GM12875 (cell line): ENCODE measurements around the gene SBK3.

Source experiments
- H3K4me3 ChIP-seq: one replicate; pipeline ENCODE4 v1.5.1; 2011; ENCODE audit warnings: low read depth, low read length, control low read depth
- TF ChIP-seq, protein P1 (sequence below): IDR thresholded peaks from 2 replicates; pipeline ENCODE4 v1.5.1; 2011; ENCODE audit warnings: low read depth, mild to moderate bottlenecking, control low read depth, inconsistent platforms, low read length, moderate library complexity, borderline replicate concordance; ENCODE audit not compliant: insufficient read depth

The SBK3 gene, protein sequence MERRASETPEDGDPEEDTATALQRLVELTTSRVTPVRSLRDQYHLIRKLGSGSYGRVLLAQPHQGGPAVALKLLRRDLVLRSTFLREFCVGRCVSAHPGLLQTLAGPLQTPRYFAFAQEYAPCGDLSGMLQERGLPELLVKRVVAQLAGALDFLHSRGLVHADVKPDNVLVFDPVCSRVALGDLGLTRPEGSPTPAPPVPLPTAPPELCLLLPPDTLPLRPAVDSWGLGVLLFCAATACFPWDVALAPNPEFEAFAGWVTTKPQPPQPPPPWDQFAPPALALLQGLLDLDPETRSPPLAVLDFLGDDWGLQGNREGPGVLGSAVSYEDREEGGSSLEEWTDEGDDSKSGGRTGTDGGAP

DNA sequence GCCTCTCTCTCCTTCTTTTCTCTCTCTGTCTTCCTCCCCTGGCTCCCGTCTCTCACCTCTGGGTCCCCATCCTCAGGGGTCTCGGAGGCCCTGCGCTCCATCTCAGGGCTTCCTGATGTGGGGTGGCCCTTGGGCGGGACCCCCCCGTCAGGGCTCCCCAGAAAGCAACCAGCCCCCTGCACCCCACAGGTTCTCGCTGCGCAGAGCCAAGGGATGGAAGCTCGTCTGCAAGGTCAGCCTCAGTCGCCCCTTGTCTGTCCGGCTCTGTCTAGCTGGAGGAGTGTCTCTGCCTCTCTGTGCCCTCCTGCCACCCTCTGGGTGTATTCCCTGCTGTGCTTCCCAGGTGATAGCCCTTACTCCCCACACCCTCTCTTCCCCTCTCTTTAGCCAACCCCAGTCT lies at the start of gene SBK3:
TSS of gene SBK3 (minus strand) at position 101 of the 400 bp plus-strand sequence. CDS start at position 101, 0 bp downstream.
- H3K4me3 ChIP-seq: no peak within 1 kb of the TSS
- TF ChIP-seq, protein P1, sequence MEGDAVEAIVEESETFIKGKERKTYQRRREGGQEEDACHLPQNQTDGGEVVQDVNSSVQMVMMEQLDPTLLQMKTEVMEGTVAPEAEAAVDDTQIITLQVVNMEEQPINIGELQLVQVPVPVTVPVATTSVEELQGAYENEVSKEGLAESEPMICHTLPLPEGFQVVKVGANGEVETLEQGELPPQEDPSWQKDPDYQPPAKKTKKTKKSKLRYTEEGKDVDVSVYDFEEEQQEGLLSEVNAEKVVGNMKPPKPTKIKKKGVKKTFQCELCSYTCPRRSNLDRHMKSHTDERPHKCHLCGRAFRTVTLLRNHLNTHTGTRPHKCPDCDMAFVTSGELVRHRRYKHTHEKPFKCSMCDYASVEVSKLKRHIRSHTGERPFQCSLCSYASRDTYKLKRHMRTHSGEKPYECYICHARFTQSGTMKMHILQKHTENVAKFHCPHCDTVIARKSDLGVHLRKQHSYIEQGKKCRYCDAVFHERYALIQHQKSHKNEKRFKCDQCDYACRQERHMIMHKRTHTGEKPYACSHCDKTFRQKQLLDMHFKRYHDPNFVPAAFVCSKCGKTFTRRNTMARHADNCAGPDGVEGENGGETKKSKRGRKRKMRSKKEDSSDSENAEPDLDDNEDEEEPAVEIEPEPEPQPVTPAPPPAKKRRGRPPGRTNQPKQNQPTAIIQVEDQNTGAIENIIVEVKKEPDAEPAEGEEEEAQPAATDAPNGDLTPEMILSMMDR: no peak

GRCh38 chr19:55593096-55593772 lies 47.9 kb upstream of the SBK3 start:
- TF ChIP-seq, protein P1: no peak
- H3K4me3 ChIP-seq: no peak overlapping the region

DNA sequence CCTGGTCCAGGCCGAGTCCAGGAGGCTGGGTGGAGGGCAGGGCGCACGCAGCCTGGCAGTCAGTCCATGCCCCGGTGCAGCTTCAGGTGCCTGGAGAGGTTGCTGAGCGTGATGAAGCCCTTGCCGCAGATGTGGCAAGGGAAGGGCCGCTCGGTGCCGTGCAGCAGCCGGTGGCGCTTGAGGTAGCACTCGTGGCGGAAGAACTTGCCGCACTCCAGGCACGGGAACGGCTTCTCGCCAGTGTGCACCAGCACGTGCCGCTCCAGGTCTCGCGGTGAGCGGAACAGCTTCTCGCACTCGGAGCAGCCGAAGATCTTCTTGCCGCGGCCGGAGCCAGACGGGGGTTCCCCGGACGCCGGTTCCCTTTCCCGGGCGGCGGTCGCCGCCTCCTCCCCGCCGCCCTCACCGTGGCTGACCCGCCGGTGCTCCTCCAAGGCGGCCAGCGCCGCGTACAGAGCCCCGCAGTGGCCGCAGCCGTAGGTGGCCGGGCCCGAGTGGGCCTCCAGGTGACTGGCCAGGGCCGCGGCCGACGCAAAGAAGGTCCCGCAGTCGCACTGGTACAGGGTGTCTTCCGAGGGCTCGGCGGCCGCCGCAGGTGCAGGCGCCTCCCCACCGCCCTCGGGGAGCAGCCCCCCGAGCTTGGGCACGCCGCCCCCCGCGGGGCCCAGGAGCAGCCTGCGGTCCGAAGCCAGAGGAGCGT lies 47.2 kb upstream of the SBK3 start:
- TF ChIP-seq, protein P1: no peak
- no peak overlapping the region for H3K4me3 ChIP-seq

DNA sequence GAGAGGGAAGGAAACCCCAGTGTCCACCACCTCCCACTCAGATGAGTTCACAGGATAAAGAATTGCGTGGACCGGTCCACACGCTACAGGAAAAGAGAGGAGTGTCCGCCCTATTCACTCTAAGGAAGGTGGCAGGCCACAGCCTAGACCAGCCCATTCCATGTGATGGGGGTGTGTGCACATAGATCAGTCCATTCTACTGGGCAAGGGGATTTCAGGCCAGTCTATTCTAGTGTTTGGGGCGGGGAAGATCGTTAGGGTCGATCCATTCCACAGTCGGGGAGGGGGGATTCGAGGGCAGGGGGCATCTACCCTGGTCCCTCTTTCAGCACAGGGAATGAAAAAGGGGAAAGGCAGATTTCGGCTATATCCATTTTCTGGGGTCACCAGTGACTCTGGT lies 46.2 kb upstream of the SBK3 start:
- TF ChIP-seq, protein P1: no peak
- H3K4me3 ChIP-seq: no peak overlapping the region

GRCh38 chr19:55590617-55591016 lies 45.3 kb upstream of the SBK3 start:
- no peak overlapping the region for H3K4me3 ChIP-seq
- TF ChIP-seq, protein P1: no peak

DNA sequence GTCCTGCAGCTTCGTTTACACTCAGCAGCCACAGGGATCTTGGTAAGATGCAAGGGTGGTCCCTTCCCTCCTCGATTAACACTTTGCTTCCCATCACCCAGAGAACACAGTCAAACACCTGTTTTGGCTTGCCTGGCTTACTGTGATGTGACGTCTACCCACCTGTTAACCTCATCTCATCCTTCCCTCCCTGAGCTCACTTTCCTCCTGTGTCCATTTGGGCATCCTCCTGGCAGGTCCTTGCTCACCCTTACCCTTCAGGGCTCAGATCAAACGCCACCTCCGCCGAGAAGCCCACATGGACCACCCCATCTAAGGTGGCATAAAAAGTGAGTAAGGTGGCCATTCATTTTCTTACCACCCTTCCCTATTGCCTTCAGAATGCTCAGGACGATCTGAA lies 44.8 kb upstream of the SBK3 start:
- TF ChIP-seq, protein P1: no peak
- H3K4me3 ChIP-seq: no peak overlapping the region
